Inferior parietal cortex (tissue), 1 donor: ENCODE measurements around the gene RTN1.

ENCODE experiments used
- DNase-seq: peaks from one replicate; pipeline ENCODE4 v3.0.0-alpha.2; 2016; ENCODE audit errors: extremely low spot score

RTN1 gene

GRCh38 chr14:59630288-59630963, 240.2 kb downstream of the RTN1 start:
- peak; percentile 42 for DNase-seq

GRCh38 chr14:59629444-59630287, 240.9 kb downstream of the RTN1 start:
- DNase-seq: peak; percentile 51

- DNase-seq: no peak
These were observed 243.5 kb downstream of the RTN1 start for GRCh38 chr14:59627011-59627520.

GRCh38 chr14:59622631-59623030, 247.9 kb downstream of the RTN1 start:
- no peak for DNase-seq

GRCh38 chr14:59619061-59619460, 251.5 kb downstream of the RTN1 start:
- DNase-seq: no peak

GRCh38 chr14:59601056-59601455, 269.5 kb downstream of the RTN1 start:
- DNase-seq: no peak

- no peak for DNase-seq
These were observed 270.2 kb downstream of the RTN1 start for GRCh38 chr14:59600211-59600945.

GRCh38 chr14:59595071-59595470, 275.5 kb downstream of the RTN1 start:
- DNase-seq: no peak

GRCh38 chr14:59591641-59592370, 278.8 kb downstream of the RTN1 start:
- DNase-seq: no peak

GRCh38 chr14:59588101-59588500, 282.5 kb downstream of the RTN1 start:
- no peak for DNase-seq

GRCh38 chr14:59585891-59586554, 284.6 kb downstream of the RTN1 start:
- no peak for DNase-seq

GRCh38 chr14:59583755-59584154, 286.8 kb downstream of the RTN1 start:
- no peak for DNase-seq

- no peak for DNase-seq
These were observed 287.6 kb downstream of the RTN1 start for GRCh38 chr14:59582845-59583509.

GRCh38 chr14:59582161-59582560, 288.4 kb downstream of the RTN1 start:
- peak; percentile 52 for DNase-seq

- no peak for DNase-seq
These were observed 289.7 kb downstream of the RTN1 start for GRCh38 chr14:59580911-59581310.

GRCh38 chr14:59576332-59577294, 294.0 kb downstream of the RTN1 start, which contains the start of gene CCDC175:
TSS of gene CCDC175 (minus strand) at chr14:59576812. CDS start at chr14:59576775, 37 bp downstream.
- DNase-seq: peak; percentile 78

- no peak for DNase-seq
These were observed 300.5 kb downstream of the RTN1 start for GRCh38 chr14:59570122-59570521.

- no peak for DNase-seq
These were observed 303.9 kb downstream of the RTN1 start for GRCh38 chr14:59566725-59567124.

GRCh38 chr14:59566296-59566695, 304.3 kb downstream of the RTN1 start:
- DNase-seq: no peak
